Type B pancreatic cell (in vitro differentiated cells): ENCODE results near the gene ATG7. TPM values are rescaled to one million over a fixed set of nuclear protein-coding genes. Genes with fewer than 3 reads are reported as not detected.

Source experiments
- DNase-seq: peaks from one replicate; pipeline ENCODE4 v3.0.0; 2021; ENCODE audit warnings: mixed read lengths; ENCODE audit not compliant: unreplicated experiment; ENCODE audit errors: extremely low spot score
- H3K27ac Mint-ChIP-seq: 2 replicates; pipeline ENCODE4 v1.8.0; 2021; ENCODE audit warnings: mild to moderate bottlenecking, mixed read lengths
- H3K27me3 Mint-ChIP-seq: 2 replicates; pipeline ENCODE4 v1.8.0; 2021; ENCODE audit warnings: mixed read lengths
- H3K36me3 Mint-ChIP-seq: 2 replicates; pipeline ENCODE4 v1.8.0; 2021; ENCODE audit warnings: mixed read lengths
- H3K4me1 Mint-ChIP-seq: one replicate; pipeline ENCODE4 v1.8.0; 2021; ENCODE audit warnings: mixed read lengths; ENCODE audit not compliant: unreplicated experiment
- H3K4me3 Mint-ChIP-seq: 2 replicates; pipeline ENCODE4 v1.8.0; 2021; ENCODE audit warnings: mild to moderate bottlenecking, mixed read lengths
- H3K9me3 Mint-ChIP-seq: 2 replicates; pipeline ENCODE4 v1.8.0; 2021; ENCODE audit warnings: mixed read lengths
- CTCF ChIP-seq: fragments of 200-600 bp; sonication (generic); conservative IDR thresholded peaks from 2 replicates; pipeline ENCODE4 v1.5.0; 2021; ENCODE audit warnings: antibody characterized with exemption, mild to moderate bottlenecking
- total RNA-seq: library from RNA; stranded (reverse); gene quantifications from 2 replicates; pipeline ENCODE4 v1.2.1, GENCODE V29; 2021; ENCODE audit warnings: low replicate concordance

The ATG7 gene
- total RNA-seq, 1 donor from 2014 or later: 32.4 TPM

GRCh38 chr3:11464356-11464755 lies 192.2 kb downstream of the ATG7 start:
- Mint-ChIP-seq H3K9me3 (no peaks in the 10 kb centered on the region), H3K27me3 (no peaks in the 10 kb centered on the region), H3K27ac (no peak overlapping the region)

GRCh38 chr3:11465744-11466616 lies 193.8 kb downstream of the ATG7 start:
- no peaks in the 10 kb centered on the region for H3K9me3 Mint-ChIP-seq

More at GRCh38 chr3:11464356-11464755, 192.2 kb downstream of the ATG7 start:
- no peak for TF ChIP-seq CTCF
- DNase-seq: no peak
- H3K36me3 Mint-ChIP-seq: peaks cover 7% of the 10 kb centered on the region
- peaks cover 16% of the 10 kb centered on the region for H3K4me1 Mint-ChIP-seq
- H3K4me3 Mint-ChIP-seq: no peak overlapping the region

GRCh38 chr3:11467875-11468274 lies 195.7 kb downstream of the ATG7 start:
- Mint-ChIP-seq H3K27ac (peak overlapping the region; percentile 43), H3K36me3 (peaks cover 4% of the 10 kb centered on the region), H3K4me3 (no peak overlapping the region), H3K27me3 (no peaks in the 10 kb centered on the region), H3K9me3 (no peaks in the 10 kb centered on the region), H3K4me1 (peaks cover 18% of the 10 kb centered on the region)
- no peak for TF ChIP-seq CTCF
- DNase-seq: no peak

More at GRCh38 chr3:11465744-11466616, 193.8 kb downstream of the ATG7 start:
- Mint-ChIP-seq H3K4me3 (no peak overlapping the region), H3K27me3 (no peaks in the 10 kb centered on the region), H3K27ac (no peak overlapping the region), H3K36me3 (peaks cover 7% of the 10 kb centered on the region), H3K4me1 (peaks cover 14% of the 10 kb centered on the region)
- TF ChIP-seq CTCF: no peak
- DNase-seq: no peak

GRCh38 chr3:11470031-11470853 lies 198.0 kb downstream of the ATG7 start:
- no peak overlapping the region for H3K27ac Mint-ChIP-seq
- no peak overlapping the region for H3K4me3 Mint-ChIP-seq
- H3K9me3 Mint-ChIP-seq: no peaks in the 10 kb centered on the region
- no peaks in the 10 kb centered on the region for H3K27me3 Mint-ChIP-seq
- TF ChIP-seq CTCF: no peak
- H3K36me3 Mint-ChIP-seq: peaks cover 4% of the 10 kb centered on the region
- H3K4me1 Mint-ChIP-seq: peaks cover 24% of the 10 kb centered on the region
- DNase-seq: no peak

GRCh38 chr3:11475324-11475723 lies 203.1 kb downstream of the ATG7 start:
- Mint-ChIP-seq H3K36me3 (no peaks in the 10 kb centered on the region), H3K9me3 (no peaks in the 10 kb centered on the region), H3K27me3 (no peaks in the 10 kb centered on the region), H3K4me1 (peaks cover 51% of the 10 kb centered on the region), H3K4me3 (no peak overlapping the region), H3K27ac (no peak overlapping the region)
- TF ChIP-seq CTCF: no peak
- DNase-seq: no peak
